ENCODE results near the gene NGEF. TPM values are rescaled to one million over a fixed set of nuclear protein-coding genes. Genes with fewer than 3 reads are reported as not detected.

NGEF gene
- total RNA-seq, 2 experiments from 2014 or later = not detected

- H3K27me3 Mint-ChIP-seq = no peaks in the 10 kb centered on the region
Measured at GRCh38 chr2:232974396-232974795, 38.7 kb downstream of the NGEF start.

GRCh38 chr2:232973796-232974195 is 39.3 kb downstream of the NGEF start:
- no peaks in the 10 kb centered on the region for H3K9me3 Mint-ChIP-seq
- H3K27ac Mint-ChIP-seq = no peak overlapping the region
- no peak overlapping the region for H3K27ac ChIP-seq (ENCODE audit: low read depth in 1 of 2, low read length in 2 of 2)
- POLR2A ChIA-PET = no interaction called here
- H3K4me3 Mint-ChIP-seq = no peak overlapping the region
- ATAC-seq (ENCODE audit: poor library complexity) = no peak
- no peaks in the 10 kb centered on the region for H3K36me3 ChIP-seq (ENCODE audit: insufficient read depth, low read length)
- CTCF ChIA-PET = no interaction called here
- no peaks in the 10 kb centered on the region for H3K27me3 ChIP-seq (ENCODE audit: control insufficient read depth in 1 of 2, insufficient read depth in 2 of 2, low read length in 2 of 2)
- DNase-seq = no peak
- no peaks in the 10 kb centered on the region for H3K36me3 Mint-ChIP-seq (ENCODE audit: low read depth)
- intact Hi-C loops (cut with DNase I, micrococcal nuclease) = no loop called here
- no peaks in the 10 kb centered on the region for H3K4me1 ChIP-seq (ENCODE audit: insufficient read depth, low read length)
- TF ChIP-seq, protein P1, sequence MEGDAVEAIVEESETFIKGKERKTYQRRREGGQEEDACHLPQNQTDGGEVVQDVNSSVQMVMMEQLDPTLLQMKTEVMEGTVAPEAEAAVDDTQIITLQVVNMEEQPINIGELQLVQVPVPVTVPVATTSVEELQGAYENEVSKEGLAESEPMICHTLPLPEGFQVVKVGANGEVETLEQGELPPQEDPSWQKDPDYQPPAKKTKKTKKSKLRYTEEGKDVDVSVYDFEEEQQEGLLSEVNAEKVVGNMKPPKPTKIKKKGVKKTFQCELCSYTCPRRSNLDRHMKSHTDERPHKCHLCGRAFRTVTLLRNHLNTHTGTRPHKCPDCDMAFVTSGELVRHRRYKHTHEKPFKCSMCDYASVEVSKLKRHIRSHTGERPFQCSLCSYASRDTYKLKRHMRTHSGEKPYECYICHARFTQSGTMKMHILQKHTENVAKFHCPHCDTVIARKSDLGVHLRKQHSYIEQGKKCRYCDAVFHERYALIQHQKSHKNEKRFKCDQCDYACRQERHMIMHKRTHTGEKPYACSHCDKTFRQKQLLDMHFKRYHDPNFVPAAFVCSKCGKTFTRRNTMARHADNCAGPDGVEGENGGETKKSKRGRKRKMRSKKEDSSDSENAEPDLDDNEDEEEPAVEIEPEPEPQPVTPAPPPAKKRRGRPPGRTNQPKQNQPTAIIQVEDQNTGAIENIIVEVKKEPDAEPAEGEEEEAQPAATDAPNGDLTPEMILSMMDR (IDR thresholded peaks at IDR 0.05) = no peak
- peaks cover 2% of the 10 kb centered on the region for H3K27me3 Mint-ChIP-seq
- H3K9me3 ChIP-seq (ENCODE audit: control insufficient read depth in 1 of 2, insufficient read depth in 1 of 2, low read length in 2 of 2) = peaks cover 0 to 4% of the 10 kb centered on the region in 2 experiments
- no peak overlapping the region for H3K4me3 ChIP-seq (ENCODE audit: low read length)
- no peaks in the 10 kb centered on the region for H3K4me1 Mint-ChIP-seq (ENCODE audit: low read depth)

More at GRCh38 chr2:232974396-232974795, 38.7 kb downstream of the NGEF start:
- intact Hi-C loops (cut with DNase I, micrococcal nuclease) = no loop called here
- Mint-ChIP-seq H3K4me1 (ENCODE audit: low read depth) (no peaks in the 10 kb centered on the region), H3K36me3 (ENCODE audit: low read depth) (no peaks in the 10 kb centered on the region), H3K9me3 (no peaks in the 10 kb centered on the region), H3K27ac (no peak overlapping the region), H3K4me3 (no peak overlapping the region)
- Histone ChIP-seq H3K4me3 (ENCODE audit: low read length) (no peak overlapping the region), H3K27ac (ENCODE audit: low read depth in 1 of 2, low read length in 2 of 2) (no peak overlapping the region), H3K4me1 (ENCODE audit: insufficient read depth, low read length) (no peaks in the 10 kb centered on the region), H3K9me3 (ENCODE audit: control insufficient read depth in 1 of 2, insufficient read depth in 1 of 2, low read length in 2 of 2) (peaks cover 0 to 4% of the 10 kb centered on the region in 2 experiments), H3K36me3 (ENCODE audit: insufficient read depth, low read length) (no peaks in the 10 kb centered on the region), H3K27me3 (ENCODE audit: control insufficient read depth in 1 of 2, insufficient read depth in 2 of 2, low read length in 2 of 2) (no peaks in the 10 kb centered on the region)
- TF ChIP-seq, protein P1 (IDR thresholded peaks at IDR 0.05) = no peak
- CTCF ChIA-PET = no interaction called here
- no peak for ATAC-seq (ENCODE audit: poor library complexity)
- DNase-seq = no peak
- POLR2A ChIA-PET = no interaction called here

DNA sequence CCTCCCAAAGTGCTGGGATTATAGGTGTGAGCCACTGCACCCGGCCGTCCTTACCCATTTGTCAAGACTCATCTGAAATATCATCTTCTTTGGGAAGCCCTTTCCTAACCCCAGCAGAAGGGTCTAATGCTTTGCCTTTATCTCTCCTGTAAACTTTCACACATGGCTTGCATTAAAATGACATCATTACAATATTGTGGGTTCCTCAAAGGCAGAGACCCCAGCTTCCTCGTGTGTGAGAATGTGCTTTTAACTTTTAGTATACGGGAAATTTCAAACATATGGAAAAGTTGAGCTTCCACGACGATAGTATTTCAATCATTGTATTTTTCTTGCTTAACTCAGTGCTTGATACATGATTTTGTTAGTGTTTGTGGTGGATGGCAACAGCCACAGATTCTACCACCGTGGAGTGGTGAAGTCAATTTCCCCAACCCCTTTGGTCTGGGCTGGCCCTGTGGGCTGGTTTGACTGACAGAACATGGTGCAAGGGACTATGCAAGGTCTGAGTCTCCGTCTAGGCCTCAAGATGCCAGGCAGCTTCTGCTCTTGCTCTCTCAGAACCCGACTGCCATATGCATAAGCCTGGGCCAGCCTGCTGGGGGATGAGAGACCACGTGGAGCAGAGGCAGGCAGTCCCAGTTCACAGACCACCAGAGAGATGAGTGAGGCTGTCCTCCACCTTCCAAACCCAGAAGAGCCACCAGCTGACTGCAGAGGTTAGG is 39.9 kb downstream of the NGEF start:
- TF ChIP-seq, protein P1 (IDR thresholded peaks at IDR 0.05) = no peak

More for the DNA sequence above, 39.9 kb downstream of the NGEF start:
- H3K4me3 ChIP-seq (ENCODE audit: low read length) = no peak overlapping the region
- Mint-ChIP-seq H3K27ac (no peak overlapping the region), H3K27me3 (peaks cover 4% of the 10 kb centered on the region), H3K9me3 (no peaks in the 10 kb centered on the region), H3K4me3 (no peak overlapping the region), H3K36me3 (ENCODE audit: low read depth) (no peaks in the 10 kb centered on the region), H3K4me1 (ENCODE audit: low read depth) (no peaks in the 10 kb centered on the region)
- ATAC-seq (ENCODE audit: poor library complexity) (no peak), DNase-seq (no peak)
- intact Hi-C loops (cut with DNase I, micrococcal nuclease) = no loop called here
- CTCF ChIA-PET = no interaction called here
- H3K27ac ChIP-seq (ENCODE audit: low read depth in 1 of 2, low read length in 2 of 2) = no peak overlapping the region
- POLR2A ChIA-PET = no interaction called here
- no peaks in the 10 kb centered on the region for H3K27me3 ChIP-seq (ENCODE audit: control insufficient read depth in 1 of 2, insufficient read depth in 2 of 2, low read length in 2 of 2)
- H3K4me1 ChIP-seq (ENCODE audit: insufficient read depth, low read length) = no peaks in the 10 kb centered on the region
- H3K9me3 ChIP-seq (ENCODE audit: control insufficient read depth in 1 of 2, insufficient read depth in 1 of 2, low read length in 2 of 2) = peaks cover 0 to 4% of the 10 kb centered on the region in 2 experiments
- no peaks in the 10 kb centered on the region for H3K36me3 ChIP-seq (ENCODE audit: insufficient read depth, low read length)

All from CD4-positive, alpha-beta T cell (primary cell).